ENCODE data around the gene GRIPAP1.

DNA sequence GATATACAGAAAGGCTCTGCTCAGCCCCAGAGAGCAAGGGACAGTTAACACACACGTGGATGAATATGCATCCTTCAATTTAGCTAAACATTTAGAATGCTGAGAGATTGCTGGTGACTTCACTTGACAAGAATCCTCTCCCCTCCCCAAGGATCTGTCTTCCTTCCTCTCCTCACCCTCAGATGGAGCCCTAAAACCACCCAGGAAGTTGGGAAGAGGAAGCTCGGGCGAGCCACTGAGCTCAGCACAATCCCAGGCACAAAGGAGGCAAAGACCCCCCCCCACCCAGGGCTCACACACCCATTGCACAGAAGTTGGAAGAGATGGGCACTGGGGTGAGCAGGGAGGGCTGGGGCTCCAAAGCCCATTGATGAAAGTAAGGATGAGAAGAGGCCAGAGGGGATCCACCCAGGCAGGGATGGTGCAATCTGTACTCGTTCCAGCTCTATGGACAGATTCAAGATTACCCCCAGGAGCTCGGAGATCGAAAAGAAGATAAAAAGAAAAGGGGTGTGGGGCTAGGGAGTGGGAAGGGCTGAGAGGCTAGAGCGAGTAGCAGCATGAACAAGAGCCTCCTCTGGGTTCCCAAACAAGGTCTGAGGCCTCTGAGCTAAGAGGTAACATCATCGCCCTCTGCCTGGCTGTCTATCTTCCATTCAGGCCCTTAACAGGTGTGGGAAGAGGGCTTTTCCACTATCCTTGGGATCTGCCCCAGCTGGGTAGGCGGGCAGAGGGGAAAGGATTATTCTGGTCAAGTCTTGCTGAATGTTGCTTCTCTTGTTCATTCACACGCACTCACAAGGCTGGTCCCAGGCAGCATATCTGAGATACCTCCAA, 39.9 kb upstream of the GRIPAP1 start:
- TF ChIP-seq GATA3 (IDR thresholded peaks at IDR 0.05; ENCODE audit: low read depth, low read length), result no peak
- TF ChIP-seq GATA2 (IDR thresholded peaks at IDR 0.05; ENCODE audit: low read depth, low read length), result peak; percentile 24; the same call in 1 of the 2 replicates

All from SH-SY5Y (cell line).